ENCODE results near the gene ALG2. TPM values are rescaled to one million over a fixed set of nuclear protein-coding genes. Genes with fewer than 3 reads are reported as not detected.

The ALG2 gene
- total RNA-seq, 2 experiments from 2014 or later: 26.5 to 35.2 TPM

GRCh38 chr9:99167119-99167518 lies 54.6 kb downstream of the ALG2 start:
- BruUV-seq (replicated peaks): no TSS peak
- intact Hi-C loops (cut with micrococcal nuclease; ENCODE audit: unreplicated experiment): loop anchor here (10.0 kb wide), 1 partner anchor 638 kb away; no protein-coding TSS in a partner anchor

More at GRCh38 chr9:99167119-99167518, 54.6 kb downstream of the ALG2 start:
- H3K27ac ChIP-seq (ENCODE audit: low read depth, low read length, poor library complexity, severe bottlenecking): no peak overlapping the region
- H2AFZ ChIP-seq (ENCODE audit: low read length): no peak overlapping the region
- no peaks in the 10 kb centered on the region for H3K36me3 ChIP-seq (ENCODE audit: insufficient read depth, low read length)
- H3K9me2 ChIP-seq (ENCODE audit: insufficient read depth, low read length): no peaks in the 10 kb centered on the region
- no peak overlapping the region for H3K4me3 ChIP-seq (ENCODE audit: low read depth, low read length, poor library complexity, severe bottlenecking)
- no peaks in the 10 kb centered on the region for H3K4me1 ChIP-seq (ENCODE audit: insufficient read depth, low read length, poor library complexity, severe bottlenecking)
- H4K20me1 ChIP-seq (ENCODE audit: insufficient read depth, low read length): no peaks in the 10 kb centered on the region
- TF ChIP-seq, protein P1, sequence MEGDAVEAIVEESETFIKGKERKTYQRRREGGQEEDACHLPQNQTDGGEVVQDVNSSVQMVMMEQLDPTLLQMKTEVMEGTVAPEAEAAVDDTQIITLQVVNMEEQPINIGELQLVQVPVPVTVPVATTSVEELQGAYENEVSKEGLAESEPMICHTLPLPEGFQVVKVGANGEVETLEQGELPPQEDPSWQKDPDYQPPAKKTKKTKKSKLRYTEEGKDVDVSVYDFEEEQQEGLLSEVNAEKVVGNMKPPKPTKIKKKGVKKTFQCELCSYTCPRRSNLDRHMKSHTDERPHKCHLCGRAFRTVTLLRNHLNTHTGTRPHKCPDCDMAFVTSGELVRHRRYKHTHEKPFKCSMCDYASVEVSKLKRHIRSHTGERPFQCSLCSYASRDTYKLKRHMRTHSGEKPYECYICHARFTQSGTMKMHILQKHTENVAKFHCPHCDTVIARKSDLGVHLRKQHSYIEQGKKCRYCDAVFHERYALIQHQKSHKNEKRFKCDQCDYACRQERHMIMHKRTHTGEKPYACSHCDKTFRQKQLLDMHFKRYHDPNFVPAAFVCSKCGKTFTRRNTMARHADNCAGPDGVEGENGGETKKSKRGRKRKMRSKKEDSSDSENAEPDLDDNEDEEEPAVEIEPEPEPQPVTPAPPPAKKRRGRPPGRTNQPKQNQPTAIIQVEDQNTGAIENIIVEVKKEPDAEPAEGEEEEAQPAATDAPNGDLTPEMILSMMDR (conservative IDR thresholded peaks at IDR 0.05; ENCODE audit: low read length): no peak
- no peak for TF ChIP-seq EZH2phosphoT487 (IDR thresholded peaks at IDR 0.05; ENCODE audit: borderline replicate concordance, low read depth, low read length)
- DNase-seq (ENCODE audit: low spot score): no peak
- no peak overlapping the region for H3K4me2 ChIP-seq (ENCODE audit: low read length)
- no peaks in the 10 kb centered on the region for H3K79me2 ChIP-seq (ENCODE audit: insufficient read depth, low read depth, low read length)
- no peaks in the 10 kb centered on the region for H3K9me3 ChIP-seq (ENCODE audit: low read length)
- CTCF ChIA-PET (ENCODE audit: unreplicated experiment): no interaction called here
- POLR2A ChIA-PET: interaction anchor here (0.8 kb wide), 1 partner anchor 19 kb away, joined by 3 read pairs; no protein-coding TSS in a partner anchor

Small RNA genes within 50 kb of the gene (small RNA-seq; reads per million reads assigned to genes)
- gene RN7SL794P: not detected

Other genes starting within 250 kb of the ALG2 start
- gene TGFBR1, start 116.8 kb downstream of the ALG2 start, total RNA-seq (2014; rRNA removed; shearing (Covaris generic)): 13.6 and 14.3 TPM in 2 replicates
- gene TGFBR1, start 116.8 kb downstream of the ALG2 start, total RNA-seq (2022): 36.7 and 43.6 TPM in 2 replicates
- 97.5 and 106 TPM in 2 replicates for gene SEC61B, start 340 bp upstream of the ALG2 start, total RNA-seq (2014; rRNA removed; shearing (Covaris generic))
- 234 and 279 TPM in 2 replicates for gene SEC61B, start 340 bp upstream of the ALG2 start, total RNA-seq (2022)